Lung (tissue), 12 donors: ENCODE results near the gene SCMH1. TPM values are rescaled to one million over a fixed set of nuclear protein-coding genes. Genes with fewer than 3 reads are reported as not detected.

ENCODE experiments used
- ATAC-seq: fragments of 200-7000 bp; cut with Tn5 transposase; one replicate; pipeline ENCODE4 v1.9.1; 2020; ENCODE audit warnings: moderate number of reproducible peaks; ENCODE audit not compliant: insufficient read depth, low FRiP score
- DNase-seq, 3 donors: peaks; one replicate each; pipeline ENCODE4 v3.0.0-alpha.2; 2013 to 2017
- H3K27ac ChIP-seq, 2 donors: one replicate each; pipeline ENCODE4 v1.5.1; 2013; ENCODE audit warnings: mild to moderate bottlenecking in 2 of 2, moderate library complexity in 2 of 2, control low read depth in 1 of 2, inconsistent platforms in 1 of 2, low read depth in 1 of 2, low read length in 1 of 2
- H3K27me3 ChIP-seq, 3 donors: one replicate each; pipeline ENCODE4 v1.5.1; 2013; ENCODE audit warnings: low read length in 2 of 3; ENCODE audit not compliant: control insufficient read depth in 3 of 3, insufficient read depth in 3 of 3
- H3K36me3 ChIP-seq, 4 donors: one replicate each; pipeline ENCODE4 v1.5.1; 2013; ENCODE audit warnings: low read length in 4 of 4, mild to moderate bottlenecking in 1 of 4, moderate library complexity in 1 of 4; ENCODE audit not compliant: control insufficient read depth in 4 of 4, insufficient read depth in 4 of 4
- H3K4me1 ChIP-seq, 5 donors: one replicate each; pipeline ENCODE4 v1.5.1; 2013; ENCODE audit warnings: low read length in 5 of 5, mild to moderate bottlenecking in 2 of 5, moderate library complexity in 1 of 5; ENCODE audit not compliant: control insufficient read depth in 5 of 5, insufficient read depth in 5 of 5
- H3K4me3 ChIP-seq: one replicate; pipeline ENCODE4 v1.5.1; 2013; ENCODE audit warnings: mild to moderate bottlenecking, control low read depth, moderate library complexity
- H3K9ac ChIP-seq, 2 donors: one replicate each; pipeline ENCODE4 v1.5.1; 2013; ENCODE audit warnings: low read length in 2 of 2, control low read depth in 1 of 2; ENCODE audit not compliant: insufficient read depth in 1 of 2
- H3K9me3 ChIP-seq, 4 donors: one replicate each; pipeline ENCODE4 v1.5.1; 2013; ENCODE audit warnings: low read length in 3 of 4, mild to moderate bottlenecking in 1 of 4, moderate library complexity in 1 of 4; ENCODE audit not compliant: control insufficient read depth in 4 of 4, insufficient read depth in 3 of 4
- CTCF ChIP-seq: IDR thresholded peaks from 2 replicates; pipeline ENCODE4 v1.5.1; 2012; ENCODE audit warnings: mild to moderate bottlenecking; ENCODE audit errors: control extremely low read depth, extremely low read depth
- WGBS, 2 donors: extraction: QIAGEN DNeasy Blood & Tissue Kit; methylation state at CpG; one replicate each; pipeline ENCODE4 v1.1.7; 2013; 5-methylcytosine and 5-hydroxymethylcytosine counted together
- polyA plus RNA-seq, 2 donors: library from polyadenylated mRNA; stranded (reverse); fragments of 200-250 nt; gene quantifications; one replicate each; pipeline ENCODE4 v1.2.1, GENCODE V29; 2013
- total RNA-seq, 2 donors: library from RNA; depleted of rRNA in 1 of 2; stranded (reverse); fragments of >200 nt in 1 of 2; gene quantifications; one replicate each; pipeline ENCODE4 v1.2.1, GENCODE V29; 2014 to 2021
- donor health status: control.
- donor health status: control.
- donor health status: Bipolar disorder and iron deficiency.
- donor health status: healthy.
- donor health status: DM: yes; HTN: yes; CAD: no.

The SCMH1 gene
- total and polyA plus RNA-seq, 4 donors = 20.7 to 43.5 (median 28.8) TPM

GRCh38 chr1:41022424-41022823, 219.7 kb downstream of the SCMH1 start:
- no peaks in the 10 kb centered on the region for H3K9me3 ChIP-seq
- no peak overlapping the region for H3K9ac ChIP-seq
- H3K36me3 ChIP-seq = peaks cover 3 to 12% (median 6%) of the 10 kb centered on the region in 4 donors
- no peak overlapping the region for H3K4me3 ChIP-seq
- no peak for ATAC-seq
- H3K27me3 ChIP-seq = no peaks in the 10 kb centered on the region
- DNase-seq = no peak
- H3K4me1 ChIP-seq = peaks cover 0 to 14% (median 7%) of the 10 kb centered on the region in 5 donors
- 93 to 95% methylated on average over 10 of the region's 10 CpGs for WGBS, 2 donors
- H3K27ac ChIP-seq = no peak overlapping the region
- TF ChIP-seq CTCF = no peak

- peak within 1 kb of the TSS in 1 of 2 donors; percentile 16 for H3K9ac ChIP-seq
- no peaks in the 10 kb centered on the region for H3K9me3 ChIP-seq
- WGBS, 2 donors = 60 to 64% methylated on average over 12 of the region's 12 CpGs
- DNase-seq = peak; percentile 78 to 82 (median 79)
- peaks cover 0 to 7% (median 7%) of the 10 kb centered on the region in 4 donors for H3K36me3 ChIP-seq
- no peaks in the 10 kb centered on the region for H3K27me3 ChIP-seq
- no peak for TF ChIP-seq CTCF
- no peak for ATAC-seq
- H3K27ac ChIP-seq = peak within 1 kb of the TSS in 1 of 2 donors; percentile 63
- no peak within 1 kb of the TSS for H3K4me3 ChIP-seq
- H3K4me1 ChIP-seq = peaks cover 0 to 14% (median 7%) of the 10 kb centered on the region in 5 donors
Observed at GRCh38 chr1:41021526-41022308, 220.4 kb downstream of the SCMH1 start, which contains the start of gene SLFNL1. Gene SLFNL1, minus strand, starts transcription at chr1:41021725. Its CDS starts 1,065 bp downstream, at chr1:41020660.

DNA sequence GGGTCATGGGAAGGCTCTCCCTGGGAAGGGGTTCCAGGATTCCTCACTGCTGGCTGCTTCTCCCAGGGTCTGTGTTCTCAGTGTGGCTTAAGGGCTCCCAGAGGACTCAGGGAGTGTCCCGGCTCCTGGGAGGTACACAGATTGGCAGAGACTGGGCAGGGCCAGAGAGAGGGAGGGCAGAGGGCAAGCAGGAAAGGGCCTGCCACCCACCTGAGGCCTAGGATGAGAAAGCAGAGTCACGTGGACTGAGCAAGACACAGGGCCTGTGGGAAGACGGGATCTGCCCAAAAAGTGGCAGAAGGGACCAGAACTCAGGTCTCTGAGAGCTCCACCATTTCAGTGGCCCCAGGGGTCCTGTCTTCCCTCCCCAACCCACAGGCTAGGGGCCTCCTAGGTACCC, 221.5 kb downstream of the SCMH1 start:
- H3K9ac ChIP-seq = peak overlapping the region in 1 of 2 donors; percentile 16
- H3K27me3 ChIP-seq = no peaks in the 10 kb centered on the region
- ATAC-seq (peak; percentile 42), DNase-seq (no peak)
- no peaks in the 10 kb centered on the region for H3K9me3 ChIP-seq
- peaks cover 0 to 14% (median 7%) of the 10 kb centered on the region in 5 donors for H3K4me1 ChIP-seq
- no peak for TF ChIP-seq CTCF
- H3K4me3 ChIP-seq = no peak overlapping the region
- peak overlapping the region in 1 of 2 donors; percentile 63 for H3K27ac ChIP-seq
- H3K36me3 ChIP-seq = peaks cover 0 to 13% (median 0%) of the 10 kb centered on the region in 4 donors
- 60 to 73% methylated on average over 3 of the region's 3 CpGs for WGBS, 2 donors
